Lung (tissue), 16 donors: ENCODE measurements around the gene PTPN18. TPM values are rescaled to one million over a fixed set of nuclear protein-coding genes. Genes with fewer than 3 reads are reported as not detected.

ENCODE experiments used
- ATAC-seq: fragments of 200-7000 bp; cut with Tn5 transposase; one replicate; pipeline ENCODE4 v1.9.1; 2020; ENCODE audit warnings: moderate number of reproducible peaks; ENCODE audit not compliant: insufficient read depth, low FRiP score
- DNase-seq, 3 donors: peaks; one replicate each; pipeline ENCODE4 v3.0.0-alpha.2; 2013 to 2017
- H3K27ac ChIP-seq, 2 donors: one replicate each; pipeline ENCODE4 v1.5.1; 2013; ENCODE audit warnings: mild to moderate bottlenecking in 2 of 2, moderate library complexity in 2 of 2, control low read depth in 1 of 2, inconsistent platforms in 1 of 2, low read depth in 1 of 2, low read length in 1 of 2
- H3K27me3 ChIP-seq, 3 donors: one replicate each; pipeline ENCODE4 v1.5.1; 2013; ENCODE audit warnings: low read length in 2 of 3; ENCODE audit not compliant: control insufficient read depth in 3 of 3, insufficient read depth in 3 of 3
- H3K36me3 ChIP-seq, 4 donors: one replicate each; pipeline ENCODE4 v1.5.1; 2013; ENCODE audit warnings: low read length in 4 of 4, mild to moderate bottlenecking in 1 of 4, moderate library complexity in 1 of 4; ENCODE audit not compliant: control insufficient read depth in 4 of 4, insufficient read depth in 4 of 4
- H3K4me1 ChIP-seq, 5 donors: one replicate each; pipeline ENCODE4 v1.5.1; 2013; ENCODE audit warnings: low read length in 5 of 5, mild to moderate bottlenecking in 2 of 5, moderate library complexity in 1 of 5; ENCODE audit not compliant: control insufficient read depth in 5 of 5, insufficient read depth in 5 of 5
- H3K4me3 ChIP-seq: one replicate; pipeline ENCODE4 v1.5.1; 2013; ENCODE audit warnings: mild to moderate bottlenecking, control low read depth, moderate library complexity
- H3K9ac ChIP-seq, 2 donors: one replicate each; pipeline ENCODE4 v1.5.1; 2013; ENCODE audit warnings: low read length in 2 of 2, control low read depth in 1 of 2; ENCODE audit not compliant: insufficient read depth in 1 of 2
- H3K9me3 ChIP-seq, 4 donors: one replicate each; pipeline ENCODE4 v1.5.1; 2013; ENCODE audit warnings: low read length in 3 of 4, mild to moderate bottlenecking in 1 of 4, moderate library complexity in 1 of 4; ENCODE audit not compliant: control insufficient read depth in 4 of 4, insufficient read depth in 3 of 4
- WGBS, 2 donors: extraction: QIAGEN DNeasy Blood & Tissue Kit; methylation state at CpG; one replicate each; pipeline ENCODE4 v1.1.7; 2013; 5-methylcytosine and 5-hydroxymethylcytosine counted together
- long read RNA-seq, 5 donors: transcript quantifications; one replicate each; lab custom pipeline, GENCODE V29; 2026
- polyA plus RNA-seq, 2 donors: library from polyadenylated mRNA; stranded (reverse); fragments of 200-250 nt; gene quantifications; one replicate each; pipeline ENCODE4 v1.2.1, GENCODE V29; 2013
- total RNA-seq, 2 donors: library from RNA; depleted of rRNA in 1 of 2; stranded (reverse); fragments of >200 nt in 1 of 2; gene quantifications; one replicate each; pipeline ENCODE4 v1.2.1, GENCODE V29; 2014 to 2021
- TF ChIP-seq, protein P1 (sequence below): IDR thresholded peaks from 2 replicates; pipeline ENCODE4 v1.5.1; 2012; ENCODE audit warnings: mild to moderate bottlenecking; ENCODE audit errors: control extremely low read depth, extremely low read depth
- donor health status: control.
- donor health status: control.
- donor health status: Bipolar disorder and iron deficiency.
- donor health status: healthy.
- donor health status: DM: yes; HTN: yes; CAD: no.

PTPN18 gene, protein sequence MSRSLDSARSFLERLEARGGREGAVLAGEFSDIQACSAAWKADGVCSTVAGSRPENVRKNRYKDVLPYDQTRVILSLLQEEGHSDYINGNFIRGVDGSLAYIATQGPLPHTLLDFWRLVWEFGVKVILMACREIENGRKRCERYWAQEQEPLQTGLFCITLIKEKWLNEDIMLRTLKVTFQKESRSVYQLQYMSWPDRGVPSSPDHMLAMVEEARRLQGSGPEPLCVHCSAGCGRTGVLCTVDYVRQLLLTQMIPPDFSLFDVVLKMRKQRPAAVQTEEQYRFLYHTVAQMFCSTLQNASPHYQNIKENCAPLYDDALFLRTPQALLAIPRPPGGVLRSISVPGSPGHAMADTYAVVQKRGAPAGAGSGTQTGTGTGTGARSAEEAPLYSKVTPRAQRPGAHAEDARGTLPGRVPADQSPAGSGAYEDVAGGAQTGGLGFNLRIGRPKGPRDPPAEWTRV
- 10 to 100 TPM; 29.2 to 88.3 TPM for total RNA-seq
- polyA plus RNA-seq = 10 to 100 TPM; 52.5 to 67.0 TPM
- long read RNA-seq, donor 1, transcript PTPN18-211 (3 exons, 1,394 nt) = major isoform, 5 of 27 reads
- long read RNA-seq, donor 1, transcript PTPN18-207 (2 exons, 1,717 nt) = major isoform, 5 of 27 reads
- long read RNA-seq, donor 1, partial matches to known transcripts = 16 of 27 reads
- long read RNA-seq, donor 1, other reads (novel, unspliced or antisense) = 0 of 27 reads
- long read RNA-seq, donor 2, partial matches to known transcripts = 0 of 8 reads
- long read RNA-seq, donor 2, other reads (novel, unspliced or antisense) = 0 of 8 reads
- long read RNA-seq, donor 3, partial matches to known transcripts = 0 of 5 reads
- long read RNA-seq, donor 3, other reads (novel, unspliced or antisense) = 0 of 5 reads
- long read RNA-seq, donor 4, partial matches to known transcripts = 0 of 3 reads
- long read RNA-seq, donor 4, other reads (novel, unspliced or antisense) = 0 of 3 reads
- long read RNA-seq, donor 5, transcript PTPN18-211 (3 exons, 1,394 nt) = major isoform, 6 of 11 reads
- long read RNA-seq, donor 5, partial matches to known transcripts = 0 of 11 reads
- long read RNA-seq, donor 5, other reads (novel, unspliced or antisense) = 0 of 11 reads

DNA sequence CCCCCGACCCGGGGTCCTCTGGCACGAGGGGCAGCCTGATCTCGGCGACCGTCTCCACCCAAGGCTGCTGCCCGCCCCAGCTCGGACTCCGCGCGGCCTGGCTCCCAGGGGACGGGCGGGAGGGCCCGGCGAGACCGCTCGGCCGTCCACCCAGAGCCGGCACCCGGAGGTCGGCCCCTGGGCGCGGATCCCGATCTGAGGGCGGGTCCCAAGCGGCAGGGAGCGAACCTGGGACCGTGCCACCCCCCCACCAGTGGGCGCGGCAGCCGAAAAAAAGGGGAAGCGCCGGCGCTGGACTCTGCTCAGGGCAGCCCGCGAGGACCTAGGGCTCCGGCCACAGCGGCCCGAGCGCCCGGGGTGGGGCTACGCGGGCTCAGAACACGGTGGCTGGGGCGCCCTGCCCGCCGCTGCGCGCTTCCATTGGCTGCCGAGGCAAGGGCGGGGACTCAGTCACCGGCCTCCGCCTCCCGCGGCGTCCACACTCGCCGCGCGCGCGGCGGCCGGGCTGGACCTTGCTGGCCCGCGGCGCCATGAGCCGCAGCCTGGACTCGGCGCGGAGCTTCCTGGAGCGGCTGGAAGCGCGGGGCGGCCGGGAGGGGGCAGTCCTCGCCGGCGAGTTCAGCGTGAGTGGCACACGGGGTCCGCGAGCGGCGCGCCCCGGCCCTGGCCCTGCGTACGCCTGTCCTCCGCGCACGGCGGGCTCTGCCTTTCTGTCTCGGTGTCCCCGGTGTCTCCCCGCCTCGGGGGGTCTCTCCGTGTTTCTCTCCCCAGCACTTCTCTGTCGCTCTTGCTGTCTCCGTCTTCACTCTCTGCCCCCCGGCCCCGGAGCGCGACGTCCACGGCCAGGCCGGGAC, at the start of gene PTPN18:
Gene PTPN18 (plus strand): TSS at position 479 of the 854 bp plus-strand sequence. CDS start 52 bp downstream, at position 531.
- peaks cover 0 to 12% (median 5%) of the 10 kb centered on the region in 5 donors for H3K4me1 ChIP-seq
- no peaks in the 10 kb centered on the region for H3K36me3 ChIP-seq
- H3K27me3 ChIP-seq = no peaks in the 10 kb centered on the region
- H3K9me3 ChIP-seq = no peaks in the 10 kb centered on the region
- ATAC-seq = peak; percentile 98
- H3K9ac ChIP-seq = peak within 1 kb of the TSS in 1 of 2 donors; percentile 13
- peak within 1 kb of the TSS; percentile 74 for H3K4me3 ChIP-seq
- WGBS, 2 donors = 0% methylated on average over 77 to 107 of the region's 107 CpGs
- DNase-seq = peak; percentile 82 to 90 (median 85)
- H3K27ac ChIP-seq = peak within 1 kb of the TSS; percentile 81 to 95
- TF ChIP-seq, protein P1, sequence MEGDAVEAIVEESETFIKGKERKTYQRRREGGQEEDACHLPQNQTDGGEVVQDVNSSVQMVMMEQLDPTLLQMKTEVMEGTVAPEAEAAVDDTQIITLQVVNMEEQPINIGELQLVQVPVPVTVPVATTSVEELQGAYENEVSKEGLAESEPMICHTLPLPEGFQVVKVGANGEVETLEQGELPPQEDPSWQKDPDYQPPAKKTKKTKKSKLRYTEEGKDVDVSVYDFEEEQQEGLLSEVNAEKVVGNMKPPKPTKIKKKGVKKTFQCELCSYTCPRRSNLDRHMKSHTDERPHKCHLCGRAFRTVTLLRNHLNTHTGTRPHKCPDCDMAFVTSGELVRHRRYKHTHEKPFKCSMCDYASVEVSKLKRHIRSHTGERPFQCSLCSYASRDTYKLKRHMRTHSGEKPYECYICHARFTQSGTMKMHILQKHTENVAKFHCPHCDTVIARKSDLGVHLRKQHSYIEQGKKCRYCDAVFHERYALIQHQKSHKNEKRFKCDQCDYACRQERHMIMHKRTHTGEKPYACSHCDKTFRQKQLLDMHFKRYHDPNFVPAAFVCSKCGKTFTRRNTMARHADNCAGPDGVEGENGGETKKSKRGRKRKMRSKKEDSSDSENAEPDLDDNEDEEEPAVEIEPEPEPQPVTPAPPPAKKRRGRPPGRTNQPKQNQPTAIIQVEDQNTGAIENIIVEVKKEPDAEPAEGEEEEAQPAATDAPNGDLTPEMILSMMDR = peak; percentile 24

DNA sequence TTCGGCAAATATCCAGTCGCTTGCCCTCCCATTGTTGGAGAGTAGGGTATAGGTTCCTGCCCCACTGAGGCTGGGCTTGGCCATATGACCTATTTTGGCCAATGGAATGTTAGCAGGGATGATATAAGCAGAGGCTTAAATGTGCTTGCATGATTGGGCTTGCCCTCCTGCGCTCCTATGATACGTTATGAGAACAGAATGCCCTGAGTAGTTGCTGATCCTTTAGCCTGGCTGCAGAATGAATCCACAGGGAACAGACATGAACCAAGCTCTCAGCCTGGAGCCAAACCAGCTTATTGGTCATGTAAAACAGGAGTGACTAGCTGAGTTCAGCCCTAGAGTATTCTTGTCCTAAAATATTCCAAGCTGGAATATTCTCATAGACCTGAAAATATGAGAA, 48.0 kb upstream of the PTPN18 start:
- 91 to 92% methylated on average over 4 of the region's 4 CpGs for WGBS, 2 donors
- DNase-seq (no peak), ATAC-seq (no peak)
- Histone ChIP-seq H3K4me3 (no peak overlapping the region), H3K9me3 (peaks cover 0 to 2% (median 0%) of the 10 kb centered on the region in 4 donors), H3K4me1 (no peaks in the 10 kb centered on the region), H3K27me3 (peaks cover 0 to 13% (median 0%) of the 10 kb centered on the region in 3 donors), H3K27ac (no peak overlapping the region), H3K9ac (no peak overlapping the region), H3K36me3 (no peaks in the 10 kb centered on the region)
- TF ChIP-seq, protein P1 = no peak

DNA sequence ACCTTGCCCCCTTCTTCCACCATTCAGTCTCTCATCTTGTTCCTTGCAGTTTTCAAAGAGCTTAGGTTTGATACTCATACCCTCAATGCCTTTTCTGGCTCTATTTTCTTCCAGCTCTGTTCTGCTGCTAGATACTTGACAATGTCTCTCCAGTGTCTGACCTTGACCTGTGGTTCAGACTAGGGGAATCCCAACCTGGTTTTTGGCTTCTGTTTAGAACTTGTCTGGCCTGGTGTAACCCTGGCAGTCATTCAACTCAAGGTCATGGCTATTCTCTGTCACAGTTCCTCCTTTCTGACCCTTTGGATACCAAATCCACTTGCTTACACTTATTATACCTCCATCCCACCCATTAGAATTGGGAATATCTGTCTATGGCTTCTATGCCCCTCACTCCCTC, 45.0 kb upstream of the PTPN18 start:
- DNase-seq (no peak), ATAC-seq (no peak)
- no peaks in the 10 kb centered on the region for H3K36me3 ChIP-seq
- H3K4me1 ChIP-seq = no peaks in the 10 kb centered on the region
- peaks cover 0 to 11% (median 0%) of the 10 kb centered on the region in 3 donors for H3K27me3 ChIP-seq
- TF ChIP-seq, protein P1 = no peak
- H3K4me3 ChIP-seq = no peak overlapping the region
- H3K9me3 ChIP-seq = peaks cover 0 to 2% (median 0%) of the 10 kb centered on the region in 4 donors
- H3K27ac ChIP-seq = no peak overlapping the region
- H3K9ac ChIP-seq = no peak overlapping the region
